IMR-90 (cell line): ENCODE results near the gene GRB10. TPM values are rescaled to one million over a fixed set of nuclear protein-coding genes. Genes with fewer than 3 reads are reported as not detected.

Experiments
- ATAC-seq: fragments of 200-7000 bp; cut with Tn5 transposase; 2 replicates; pipeline ENCODE4 v1.9.1; 2020; ENCODE audit warnings: low read depth, mild to moderate bottlenecking, moderate library complexity
- BruUV-seq: library from RNA; stranded (reverse); fragments of 400-500 nt; replicated peaks from 2 replicates; lab custom pipeline; 2021; lab: Mats Ljungman, UMichigan
- CTCF ChIA-PET: fragments of 300-600 bp; formaldehyde crosslinking; extraction: SDS; loops from one replicate; lab custom pipeline; 2021; ENCODE audit warnings: antibody characterized with exemption; lab: Yijun Ruan, JAX
- POLR2A ChIA-PET: fragments of 300-600 bp; sonication (Branson Sonifier 250); formaldehyde crosslinking; loops from one replicate; lab custom pipeline; 2022; ENCODE audit warnings: antibody characterized with exemption; ENCODE audit not compliant: unreplicated experiment; lab: Charles Lee
- DNase-seq: peaks from one replicate; pipeline ENCODE4 v3.0.0; 2013
- H2AFZ ChIP-seq: replicated peaks from 2 replicates; pipeline ENCODE3; 2013; ENCODE audit warnings: low read length, mild to moderate bottlenecking; ENCODE audit not compliant: poor library complexity
- H2AK5ac ChIP-seq: 2 replicates; pipeline ENCODE4 v1.6.1; 2013; ENCODE audit warnings: low read depth, low read length, inconsistent platforms
- H2AK9ac ChIP-seq: replicated peaks from 2 replicates; pipeline ENCODE3; 2013; ENCODE audit warnings: mild to moderate bottlenecking, low read depth, low read length, moderate library complexity; ENCODE audit not compliant: poor library complexity
- H2BK120ac ChIP-seq: 2 replicates; pipeline ENCODE4 v1.6.1; 2013; ENCODE audit warnings: low read depth, low read length, inconsistent platforms
- H2BK15ac ChIP-seq: 3 replicates; pipeline ENCODE4 v1.6.1; 2013; ENCODE audit warnings: low read depth, low read length, inconsistent platforms
- H2BK20ac ChIP-seq: 2 replicates; pipeline ENCODE4 v1.6.1; 2013; ENCODE audit warnings: low read depth, mild to moderate bottlenecking, inconsistent platforms, low read length, moderate library complexity
- H2BK5ac ChIP-seq: 2 replicates; pipeline ENCODE4 v1.6.1; 2013; ENCODE audit warnings: mild to moderate bottlenecking, low read depth, low read length, inconsistent platforms; ENCODE audit not compliant: poor library complexity, severe bottlenecking
- H3K14ac ChIP-seq: replicated peaks from 2 replicates; pipeline ENCODE4 v1.6.1; 2013; ENCODE audit warnings: low read depth, low read length, inconsistent platforms
- H3K18ac ChIP-seq: 2 replicates; pipeline ENCODE4 v1.6.1; 2013; ENCODE audit warnings: low read depth, low read length, control low read depth
- H3K23ac ChIP-seq: 2 replicates; pipeline ENCODE4 v1.6.1; 2013; ENCODE audit warnings: low read depth, low read length, inconsistent platforms
- H3K27ac ChIP-seq: 2 replicates; pipeline ENCODE4 v1.5.1; 2013; ENCODE audit warnings: mild to moderate bottlenecking, control low read depth, low read length; ENCODE audit not compliant: insufficient read depth
- H3K27me3 ChIP-seq: 2 replicates; pipeline ENCODE4 v1.6.1; 2013; ENCODE audit warnings: low read length; ENCODE audit not compliant: control insufficient read depth, insufficient read depth
- H3K36me3 ChIP-seq: 2 replicates; pipeline ENCODE4 v1.6.1; 2013; ENCODE audit warnings: low read length, mixed read lengths; ENCODE audit not compliant: control insufficient read depth, insufficient read depth
- H3K4ac ChIP-seq: 2 replicates; pipeline ENCODE4 v1.6.1; 2013; ENCODE audit warnings: low read depth, low read length, inconsistent platforms
- H3K4me1 ChIP-seq: 2 replicates; pipeline ENCODE4 v1.6.1; 2013; ENCODE audit warnings: low read length, mixed read lengths; ENCODE audit not compliant: control insufficient read depth, insufficient read depth
- H3K4me2 ChIP-seq: 2 replicates; pipeline ENCODE4 v1.6.1; 2013; ENCODE audit warnings: low read depth, mild to moderate bottlenecking, control low read depth, low read length, moderate library complexity
- H3K4me3 ChIP-seq: 2 replicates; pipeline ENCODE4 v1.5.1; 2013; ENCODE audit warnings: low read depth, mild to moderate bottlenecking, control low read depth, low read length, moderate library complexity; ENCODE audit not compliant: insufficient read depth
- H3K56ac ChIP-seq: 2 replicates; pipeline ENCODE4 v1.6.1; 2013; ENCODE audit warnings: low read length, inconsistent platforms; ENCODE audit not compliant: insufficient read depth; ENCODE audit errors: extremely low read depth
- H3K79me1 ChIP-seq, 2 experiments: 2 replicates each; pipeline ENCODE4 v1.6.1; 2013; ENCODE audit warnings: low read length in 2 of 2, inconsistent platforms in 1 of 2, low read depth in 1 of 2
- H3K9ac ChIP-seq: 2 replicates; pipeline ENCODE4 v1.6.1; 2013; ENCODE audit warnings: low read depth, low read length, control low read depth
- H3K9me1 ChIP-seq: 2 replicates; pipeline ENCODE4 v1.6.1; 2013; ENCODE audit warnings: low read length, inconsistent platforms; ENCODE audit not compliant: insufficient read depth
- H3K9me3 ChIP-seq: 2 replicates; pipeline ENCODE4 v1.6.1; 2013; ENCODE audit warnings: low read length; ENCODE audit not compliant: control insufficient read depth, insufficient read depth
- H4K20me1 ChIP-seq: 2 replicates; pipeline ENCODE4 v1.6.1; 2013; ENCODE audit warnings: low read length, inconsistent platforms; ENCODE audit not compliant: insufficient read depth
- H4K5ac ChIP-seq: 2 replicates; pipeline ENCODE4 v1.6.1; 2013; ENCODE audit warnings: mild to moderate bottlenecking, low read depth, low read length, control low read depth
- H4K8ac ChIP-seq, 2 experiments: 2 replicates each; pipeline ENCODE4 v1.6.1; 2013; ENCODE audit warnings: low read depth in 2 of 2, low read length in 2 of 2, control low read depth in 1 of 2, inconsistent platforms in 1 of 2
- H4K91ac ChIP-seq: 2 replicates; pipeline ENCODE4 v1.6.1; 2013; ENCODE audit warnings: low read depth, low read length, inconsistent platforms; ENCODE audit not compliant: insufficient read depth
- CHD1 ChIP-seq: IDR thresholded peaks from 2 replicates; pipeline ENCODE4 v1.6.1; 2012; ENCODE audit warnings: low read depth, low read length, improper control_type of control experiment
- POLR2A ChIP-seq: IDR thresholded peaks from 2 replicates; pipeline ENCODE4 v1.6.1; 2012; ENCODE audit warnings: mild to moderate bottlenecking, low read depth, low read length
- SMC3 ChIP-seq: fragments of 150-350 bp; IDR thresholded peaks from 2 replicates; pipeline ENCODE4 v1.6.1; 2016; ENCODE audit warnings: low read depth, mild to moderate bottlenecking, antibody characterized with exemption, low read length, moderate library complexity
- WGBS, 2 experiments: methylation state at CpG; one replicate each; pipeline versions ENCODE4 v1.1.5 to v1.1.7; 2013; ENCODE audit warnings: missing lambda C conversion rate in 2 of 2; ENCODE audit not compliant: insufficient read length in 1 of 2; ENCODE audit errors: extremely low coverage in 2 of 2; 5-methylcytosine and 5-hydroxymethylcytosine counted together
- dilution Hi-C: fragments of 300-500 bp; cut with HindIII; formaldehyde crosslinking; loops from one replicate; pipeline ENCODE4 v1.14.3; 2018; ENCODE audit warnings: low sequenced_read_pairs; ENCODE audit not compliant: unreplicated experiment
- in situ Hi-C: fragments of 300-500 bp; cut with MboI; formaldehyde crosslinking; loops from 3 replicates; pipeline ENCODE4 v1.14.3; 2019; ENCODE audit warnings: low sequenced_read_pairs, inconsistent platforms, mixed read lengths
- intact Hi-C: fragments of 100-400 bp; cut with micrococcal nuclease; formaldehyde crosslinking; loops from 2 replicates; pipeline ENCODE4 v1.10.0; 2022
- polyA plus RNA-seq, 3 experiments: library from polyadenylated mRNA; depleted of rRNA; stranded (reverse); fragments of >200 nt; gene quantifications; 2 replicates each; pipeline ENCODE4 v1.2.3, GENCODE V29; 2012; ENCODE audit warnings: low replicate concordance in 1 of 3
- total RNA-seq: library from RNA; depleted of rRNA; stranded (reverse); fragments of >200 nt; gene quantifications from 2 replicates; pipeline ENCODE4 v1.2.3, GENCODE V29; 2012

GRB10 gene
- total and polyA plus RNA-seq, 2 of the 4 experiments (the other 2 are of a cell fraction), result 6.3 to 15.1 TPM

GRCh38 chr7:50697748-50698147 lies 84.9 kb downstream of the GRB10 start:
- H4K8ac ChIP-seq, result no peak overlapping the region
- H2BK15ac ChIP-seq, result no peak overlapping the region
- intact Hi-C loops, result no loop called here
- ChIA-PET POLR2A (no interaction called here), CTCF (no interaction called here)
- H3K79me1 ChIP-seq, result peaks cover 18 to 20% of the 10 kb centered on the region in 2 experiments
- no peak overlapping the region for H3K56ac ChIP-seq
- no peak overlapping the region for H2AFZ ChIP-seq
- H3K4me3 ChIP-seq, result no peak overlapping the region
- TF ChIP-seq SMC3 (no peak), CHD1 (no peak), POLR2A (no peak)
- H3K9me1 ChIP-seq, result peaks cover 6% of the 10 kb centered on the region; the same call in 1 of the 2 replicates
- H3K4ac ChIP-seq, result no peak overlapping the region
- WGBS, 2 experiments, result no CpG with 5 or more reads among the region's 1 CpG
- DNase-seq, result no peak
- no peak overlapping the region for H3K4me2 ChIP-seq
- H3K4me1 ChIP-seq, result peaks cover 3% of the 10 kb centered on the region; the same call in 1 of the 2 replicates
- no peak overlapping the region for H2AK9ac ChIP-seq
- H2BK20ac ChIP-seq, result no peak overlapping the region
- H4K91ac ChIP-seq, result no peak overlapping the region
- H3K9ac ChIP-seq, result no peak overlapping the region
- H3K9me3 ChIP-seq, result no peaks in the 10 kb centered on the region
- H4K20me1 ChIP-seq, result peaks cover 5% of the 10 kb centered on the region
- dilution Hi-C loops, result no loop called here
- H3K27ac ChIP-seq, result no peak overlapping the region
- H2BK5ac ChIP-seq, result no peak overlapping the region
- H3K18ac ChIP-seq, result no peak overlapping the region
- no peak overlapping the region for H4K5ac ChIP-seq
- peak; percentile 59 for ATAC-seq
- H3K36me3 ChIP-seq, result peaks cover 9% of the 10 kb centered on the region
- H3K23ac ChIP-seq, result no peak overlapping the region
- in situ Hi-C loops, result loop anchor here (25.0 kb wide), 1 partner anchor 235 kb away; the partner anchor contains the start of gene FIGNL1
- no peak overlapping the region for H3K14ac ChIP-seq
- H3K27me3 ChIP-seq, result no peaks in the 10 kb centered on the region
- no TSS peak for BruUV-seq
- H2AK5ac ChIP-seq, result no peak overlapping the region
- H2BK120ac ChIP-seq, result no peak overlapping the region
